GM21526 (cell line): ENCODE measurements around the gene TNIP2.

Experiments
- ATAC-seq: cut with Tn5 transposase; IDR thresholded peaks from one replicate; pipeline ENCODE4 v1.9.1; 2021; ENCODE audit warnings: moderate library complexity; ENCODE audit not compliant: unreplicated experiment, low FRiP score

TNIP2 gene

GRCh38 chr4:2725380-2725779 lies 30.8 kb downstream of the TNIP2 start:
- no peak for ATAC-seq

GRCh38 chr4:2723751-2724150 lies 32.4 kb downstream of the TNIP2 start:
- no peak for ATAC-seq

DNA sequence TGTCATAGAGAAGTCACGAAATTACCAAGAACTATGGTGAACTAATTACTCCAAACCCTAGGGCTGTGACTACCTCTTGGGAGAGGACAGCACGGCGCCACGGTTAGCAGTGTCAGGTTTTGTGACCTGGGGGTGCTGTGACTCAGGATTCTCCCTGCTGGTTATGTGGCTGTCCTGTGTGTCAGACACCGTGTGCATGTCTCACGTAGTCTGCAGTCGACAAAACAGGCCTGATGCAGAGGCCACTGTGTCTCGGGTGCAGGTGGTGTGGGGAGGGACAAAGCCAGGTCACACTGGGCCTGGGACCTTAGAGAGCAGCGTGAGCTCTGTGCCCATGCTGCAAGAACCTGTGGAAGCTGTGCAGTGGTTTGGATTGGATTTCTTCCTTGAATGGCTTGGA lies 34.1 kb downstream of the TNIP2 start:
- no peak for ATAC-seq

DNA sequence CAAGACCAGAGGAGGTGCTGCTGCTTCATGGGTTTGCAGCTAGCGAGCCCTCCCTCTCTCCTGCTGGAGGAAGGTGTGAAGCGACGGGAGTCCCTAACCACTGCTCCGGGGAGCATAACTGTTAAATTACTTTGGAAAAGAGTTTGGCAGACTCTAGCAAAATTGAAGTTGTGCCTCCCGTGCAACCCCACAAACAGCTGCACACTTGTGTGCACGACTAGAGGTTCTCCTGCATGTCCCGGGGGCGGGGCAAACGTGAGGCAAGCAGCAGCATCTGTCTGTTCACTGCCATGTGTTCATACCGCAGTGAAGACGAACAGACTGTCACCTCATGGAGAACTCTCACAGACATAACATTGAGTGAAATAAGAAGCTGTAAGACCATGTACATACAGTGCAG lies 34.5 kb downstream of the TNIP2 start:
- no peak for ATAC-seq

DNA sequence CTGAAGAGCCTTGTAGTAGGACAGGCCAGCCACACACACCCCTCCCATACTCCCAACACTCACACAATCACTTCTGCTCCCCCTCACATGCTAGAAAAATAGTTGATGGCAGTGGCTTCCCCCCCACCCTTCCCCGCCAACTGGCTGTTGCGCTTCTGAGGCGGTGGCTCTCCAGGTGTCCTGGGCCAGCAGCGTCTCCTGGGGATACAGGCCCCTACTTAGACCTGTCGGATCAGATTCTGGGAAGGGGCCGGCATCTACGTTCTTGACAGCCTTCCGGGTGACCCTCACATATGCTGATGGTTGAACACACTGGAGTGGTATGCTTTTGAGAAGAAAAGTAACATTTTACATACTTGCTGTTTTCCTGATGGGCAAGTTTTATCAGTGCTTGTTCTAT lies 39.9 kb downstream of the TNIP2 start:
- no peak for ATAC-seq

DNA sequence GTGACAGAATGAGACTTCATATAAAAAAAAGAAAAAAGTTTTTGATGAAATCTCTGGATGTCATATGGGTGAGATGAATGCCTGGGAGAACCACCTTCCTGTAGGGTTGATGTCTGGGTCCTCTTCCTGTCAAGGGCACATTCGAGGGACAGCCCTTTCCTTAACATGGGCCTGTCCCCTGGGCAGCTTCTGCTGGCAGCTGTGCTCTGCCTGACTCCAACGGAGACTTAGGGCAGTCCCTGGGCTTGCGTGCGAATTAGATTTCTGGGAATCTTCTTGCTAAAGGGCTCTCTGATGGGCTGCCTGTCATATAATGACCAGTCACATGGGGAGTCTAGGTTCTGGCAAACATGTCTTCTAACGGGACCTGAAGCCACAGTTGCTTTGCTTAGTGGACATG lies 40.7 kb downstream of the TNIP2 start:
- no peak for ATAC-seq

DNA sequence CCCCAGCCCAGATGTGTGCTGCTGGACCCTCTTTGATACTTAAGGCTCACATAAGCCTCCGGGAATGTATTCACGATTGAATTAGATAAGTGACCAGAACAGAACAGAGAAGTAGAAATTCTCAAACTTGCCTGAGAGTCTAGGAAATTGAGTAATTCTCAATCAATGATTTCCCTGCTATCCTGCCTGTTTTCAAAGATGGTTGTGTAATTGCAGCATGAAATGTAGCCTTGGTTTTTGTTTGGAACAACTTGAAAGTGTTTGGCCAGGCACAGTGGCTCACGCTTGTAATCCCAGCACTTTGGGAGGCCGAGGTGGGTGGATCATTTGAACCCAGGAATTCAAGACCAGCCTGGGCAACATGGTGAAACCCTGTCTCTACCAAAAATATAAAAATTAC lies 41.2 kb downstream of the TNIP2 start:
- ATAC-seq: no peak

DNA sequence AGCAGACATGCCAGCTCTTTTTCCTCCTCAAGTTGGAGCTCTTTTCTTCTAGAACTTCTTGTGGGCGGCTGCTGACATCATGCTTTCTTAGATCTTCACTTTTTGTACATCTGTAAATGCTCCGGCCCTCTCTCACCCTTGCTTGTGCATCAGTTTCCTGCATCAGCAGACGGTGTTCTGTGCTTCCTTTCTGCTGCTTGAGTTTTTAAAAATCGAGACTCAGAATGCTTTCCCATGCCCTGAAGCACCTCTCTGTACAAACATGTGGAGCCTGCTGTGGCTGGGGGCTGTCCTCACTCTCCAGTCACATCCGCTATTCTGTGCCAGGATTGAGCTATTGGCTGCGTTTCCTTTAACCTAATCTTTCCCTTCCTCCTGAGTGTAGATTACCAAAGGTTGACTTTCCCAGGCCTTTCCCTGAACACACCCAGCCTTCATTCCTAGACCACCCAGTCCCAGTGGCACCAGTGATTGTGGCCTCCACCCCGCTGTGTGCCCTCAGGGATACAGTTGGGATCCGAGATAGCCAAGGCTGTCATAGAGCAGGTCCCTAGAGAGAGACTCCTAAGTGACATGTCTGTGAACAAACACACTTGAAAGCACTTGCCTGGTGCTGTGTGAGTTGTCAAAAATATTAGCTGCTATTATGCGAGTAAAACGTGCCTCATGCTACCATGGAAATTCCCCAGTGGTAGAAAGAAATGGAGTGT lies 41.9 kb downstream of the TNIP2 start:
- no peak for ATAC-seq

GRCh38 chr4:2713337-2713736 lies 42.8 kb downstream of the TNIP2 start:
- no peak for ATAC-seq

DNA sequence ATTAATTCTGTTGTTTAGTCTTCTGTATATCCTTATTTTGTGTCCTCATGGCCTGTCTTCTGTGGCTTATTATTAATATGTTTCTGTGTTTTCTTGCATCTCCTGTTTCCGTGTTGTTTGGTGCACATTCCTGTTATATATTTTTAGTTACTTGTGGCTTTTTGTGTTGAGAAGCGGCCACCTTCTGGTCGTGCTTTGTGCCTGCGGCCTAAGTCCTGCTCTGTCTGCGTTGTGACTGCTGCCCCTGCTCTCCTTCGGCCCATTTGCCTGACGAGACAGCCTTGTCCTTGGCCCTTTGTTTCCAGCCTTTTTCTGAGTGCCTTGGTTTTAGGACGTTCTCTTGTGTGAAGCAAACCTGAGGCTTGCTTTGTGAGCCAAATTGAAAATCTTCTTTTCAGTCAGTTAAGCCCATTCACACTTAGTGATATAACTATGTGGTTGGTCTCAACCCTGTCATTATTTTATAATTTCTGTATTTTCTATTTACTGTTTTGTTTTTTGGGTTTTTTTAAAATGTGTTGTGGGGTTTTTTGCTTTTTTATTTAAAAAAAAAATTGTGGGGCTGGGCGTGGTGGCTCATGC lies 43.8 kb downstream of the TNIP2 start:
- ATAC-seq: no peak

DNA sequence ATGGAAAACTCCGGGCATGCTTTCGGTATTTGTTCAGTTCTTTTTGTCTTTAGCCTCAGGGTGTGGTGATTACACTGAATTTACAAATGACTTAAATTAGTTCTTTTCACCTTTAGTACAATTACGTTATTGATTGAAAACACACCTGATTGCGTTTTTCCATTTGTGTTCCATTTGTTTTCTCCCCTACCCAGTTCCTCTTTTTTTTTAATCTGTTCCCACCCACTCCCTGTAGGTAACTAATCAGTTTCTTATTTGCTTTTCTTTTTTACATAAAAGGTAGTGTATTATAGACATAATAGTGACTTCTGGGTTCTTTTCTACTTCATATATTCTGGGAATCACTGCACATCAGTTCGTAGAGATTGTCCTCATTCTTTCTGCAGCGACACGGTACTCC lies 53.4 kb downstream of the TNIP2 start:
- ATAC-seq: no peak

- no peak for ATAC-seq
Measured at GRCh38 chr4:2702361-2702760, 53.8 kb downstream of the TNIP2 start.

- no peak for ATAC-seq
Measured at GRCh38 chr4:2700031-2700430, 56.1 kb downstream of the TNIP2 start.

DNA sequence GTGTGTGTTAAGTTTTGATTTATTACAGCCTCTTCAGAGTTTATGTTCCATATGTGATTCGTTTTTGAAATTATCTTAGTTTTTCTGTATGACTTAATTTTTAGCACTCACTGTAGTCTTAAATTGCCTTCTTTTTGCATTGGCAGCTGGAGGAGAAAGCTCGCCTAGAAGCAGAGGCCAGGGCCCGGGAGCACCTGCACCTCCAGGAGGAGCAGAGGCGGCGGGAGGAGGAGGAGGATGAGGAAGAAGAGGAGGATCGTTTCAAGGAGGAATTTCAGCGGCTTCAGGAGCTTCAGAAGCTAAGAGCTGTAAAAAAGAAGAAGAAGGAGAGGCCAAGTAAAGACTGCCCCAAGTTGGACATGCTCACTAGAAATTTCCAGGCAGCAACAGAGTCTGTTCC lies 56.6 kb downstream of the TNIP2 start:
- no peak for ATAC-seq

- no peak for ATAC-seq
Measured at GRCh38 chr4:2698951-2699505, 57.1 kb downstream of the TNIP2 start.

DNA sequence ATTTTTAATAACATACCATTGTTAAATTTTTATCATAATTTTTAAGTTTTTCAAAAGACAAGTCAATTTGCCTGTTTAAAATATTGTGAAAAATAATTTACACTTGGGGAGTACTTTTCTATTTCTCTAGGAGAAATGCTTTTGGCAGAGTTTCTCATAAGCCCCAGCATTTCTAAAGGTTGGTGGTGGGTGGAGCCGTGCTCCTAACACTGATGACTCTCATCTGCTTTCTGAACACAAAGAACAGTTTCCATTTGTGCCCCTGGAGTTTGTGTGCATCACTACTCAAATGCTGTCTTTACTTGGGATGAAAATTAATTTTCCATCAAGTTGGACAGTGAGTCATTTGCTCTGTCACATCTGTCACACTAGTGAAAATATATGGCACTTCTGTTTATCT lies 57.6 kb downstream of the TNIP2 start:
- no peak for ATAC-seq

- ATAC-seq: no peak
Measured at GRCh38 chr4:2697995-2698414, 58.1 kb downstream of the TNIP2 start.

DNA sequence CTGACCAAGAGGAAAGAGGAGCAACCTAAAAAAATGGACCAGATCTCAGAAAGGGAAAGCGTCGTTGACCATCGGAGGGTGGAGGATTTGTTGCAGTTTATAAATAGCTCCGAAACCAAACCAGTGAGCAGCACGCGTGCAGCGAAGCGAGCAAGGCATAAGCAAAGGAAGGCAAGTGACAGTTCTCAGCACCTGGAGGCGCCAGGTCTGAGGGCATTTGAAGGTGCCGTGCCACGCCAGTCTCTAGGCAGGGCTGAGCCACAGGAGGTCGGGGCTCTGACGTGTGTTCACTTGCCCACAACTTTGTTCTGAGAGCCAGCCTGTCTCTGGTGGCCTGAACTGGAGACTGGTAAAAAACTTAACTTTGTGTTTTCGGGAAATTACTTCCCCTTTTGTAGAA lies 59.7 kb downstream of the TNIP2 start:
- peak; percentile 85 for ATAC-seq

GRCh38 chr4:2695346-2696060 lies 60.6 kb downstream of the TNIP2 start:
- no peak for ATAC-seq

- no peak for ATAC-seq
Measured at GRCh38 chr4:2694691-2695090, 61.4 kb downstream of the TNIP2 start.

- no peak for ATAC-seq
Measured at GRCh38 chr4:2691952-2692435, 64.1 kb downstream of the TNIP2 start.
